PC-9 (cell line): ENCODE results near the gene HOXC6. TPM values are rescaled to one million over a fixed set of nuclear protein-coding genes. Genes with fewer than 3 reads are reported as not detected.

ENCODE experiments used
- BruUV-seq: library from RNA; stranded (reverse); fragments of 400-500 nt; replicated peaks from 2 replicates; lab custom pipeline; 2021; lab: Mats Ljungman, UMichigan
- CTCF ChIA-PET: fragments of 300-600 bp; sonication (Branson Sonifier 250); formaldehyde crosslinking; loops from one replicate; lab custom pipeline; 2022; ENCODE audit warnings: antibody characterized with exemption; lab: Charles Lee
- POLR2A ChIA-PET: fragments of 300-600 bp; sonication (Branson Sonifier 250); formaldehyde crosslinking; loops from one replicate; lab custom pipeline; 2022; ENCODE audit warnings: antibody characterized with exemption; ENCODE audit not compliant: unreplicated experiment; lab: Charles Lee
- DNase-seq, 2 experiments: peaks; one replicate each; pipeline versions ENCODE4 v3.0.0 to v3.0.0-alpha.2; 2015 to 2022; ENCODE audit warnings: mixed read lengths in 1 of 2
- H2AFZ ChIP-seq: fragments of 200-600 bp; sonication (generic); 2 replicates; pipeline ENCODE4 v1.8.1; 2017; ENCODE audit warnings: antibody characterized with exemption
- H3F3A ChIP-seq: fragments of 200-600 bp; sonication (generic); 2 replicates; pipeline ENCODE4 v1.8.1; 2017; ENCODE audit warnings: antibody characterized with exemption, mild to moderate bottlenecking, low read depth; ENCODE audit not compliant: insufficient read depth
- H3K27ac ChIP-seq: fragments of 200-600 bp; sonication (generic); 2 replicates; pipeline ENCODE4 v1.6.1; 2016; ENCODE audit warnings: mixed run types
- H3K27me3 ChIP-seq: fragments of 200-600 bp; sonication (generic); 2 replicates; pipeline ENCODE4 v1.6.1; 2016; ENCODE audit warnings: low read depth, mixed run types; ENCODE audit not compliant: insufficient read depth
- H3K36me3 ChIP-seq: fragments of 200-600 bp; sonication (generic); 2 replicates; pipeline ENCODE4 v1.6.1; 2016; ENCODE audit warnings: low read depth, mixed run types
- H3K4me1 ChIP-seq: fragments of 200-600 bp; sonication (generic); replicated peaks from 2 replicates; pipeline ENCODE4 v1.6.1; 2016; ENCODE audit warnings: mixed run types; ENCODE audit not compliant: insufficient read depth
- H3K4me2 ChIP-seq: fragments of 200-600 bp; sonication (generic); 2 replicates; pipeline ENCODE4 v1.6.1; 2017; ENCODE audit warnings: mixed run types
- H3K4me3 ChIP-seq: fragments of 200-600 bp; sonication (generic); 2 replicates; pipeline ENCODE4 v1.6.1; 2016; ENCODE audit warnings: mixed run types
- H3K79me2 ChIP-seq: fragments of 200-600 bp; sonication (generic); 2 replicates; pipeline ENCODE4 v1.6.1; 2017; ENCODE audit warnings: low read depth, mixed run types
- H3K9me2 ChIP-seq: fragments of 200-600 bp; sonication (generic); 2 replicates; pipeline ENCODE4 v1.8.1; 2017; ENCODE audit warnings: mild to moderate bottlenecking; ENCODE audit not compliant: insufficient read depth
- H3K9me3 ChIP-seq: fragments of 200-600 bp; sonication (generic); 2 replicates; pipeline ENCODE4 v1.8.1; 2016; ENCODE audit warnings: low read depth; ENCODE audit not compliant: insufficient read depth
- H4K20me1 ChIP-seq: fragments of 200-600 bp; sonication (generic); 2 replicates; pipeline ENCODE4 v1.8.1; 2017; ENCODE audit not compliant: insufficient read depth
- CTCF ChIP-seq: fragments of 200-600 bp; sonication (generic); conservative IDR thresholded peaks from 2 replicates; pipeline ENCODE4 v1.6.1; 2017; ENCODE audit warnings: mixed run types, antibody characterized with exemption, mild to moderate bottlenecking, moderate library complexity
- EZH2 ChIP-seq: fragments of 200-600 bp; sonication (generic); IDR thresholded peaks from 2 replicates; pipeline ENCODE4 v1.8.0; 2017; ENCODE audit warnings: antibody characterized with exemption, low read depth
- intact Hi-C: fragments of 100-400 bp; cut with micrococcal nuclease; formaldehyde crosslinking; loops from one replicate; pipeline ENCODE4 v1.10.0; 2022; ENCODE audit not compliant: unreplicated experiment
- total RNA-seq: library from RNA; stranded (reverse); gene quantifications from 2 replicates; pipeline ENCODE4 v1.2.3, GENCODE V29; 2021

HOXC6 gene
- total RNA-seq, 1 experiment from 2014 or later, result 4.1 TPM

- Histone ChIP-seq H3K4me3 (no peak overlapping the region), H3K79me2 (no peaks in the 10 kb centered on the region), H2AFZ (no peak overlapping the region), H3K36me3 (no peaks in the 10 kb centered on the region), H3K27me3 (peaks cover 36% of the 10 kb centered on the region), H4K20me1 (no peaks in the 10 kb centered on the region), H3F3A (no peaks in the 10 kb centered on the region), H3K4me2 (no peak overlapping the region), H3K9me3 (no peaks in the 10 kb centered on the region), H3K27ac (no peak overlapping the region), H3K9me2 (no peaks in the 10 kb centered on the region), H3K4me1 (no peaks in the 10 kb centered on the region)
- no peak for TF ChIP-seq CTCF
- POLR2A ChIA-PET, result no interaction called here
- BruUV-seq, result no TSS peak
- intact Hi-C loops, result no loop called here
- no peak for DNase-seq
- CTCF ChIA-PET, result no interaction called here
These were observed 19.7 kb downstream of the HOXC6 start for GRCh38 chr12:54047964-54048303.

- H3K27me3 ChIP-seq, result peaks cover 30% of the 10 kb centered on the region
- intact Hi-C loops, result no loop called here
- CTCF ChIA-PET, result no interaction called here
- no peak overlapping the region for H2AFZ ChIP-seq
- DNase-seq, result no peak
- H3K4me1 ChIP-seq, result no peaks in the 10 kb centered on the region
- no peak overlapping the region for H3K27ac ChIP-seq
- H3K79me2 ChIP-seq, result no peaks in the 10 kb centered on the region
- no TSS peak for BruUV-seq
- H4K20me1 ChIP-seq, result no peaks in the 10 kb centered on the region
- H3K4me3 ChIP-seq, result no peak overlapping the region
- no peaks in the 10 kb centered on the region for H3K9me2 ChIP-seq
- no peaks in the 10 kb centered on the region for H3F3A ChIP-seq
- no peaks in the 10 kb centered on the region for H3K36me3 ChIP-seq
- H3K4me2 ChIP-seq, result no peak overlapping the region
- POLR2A ChIA-PET, result no interaction called here
- no peaks in the 10 kb centered on the region for H3K9me3 ChIP-seq
- TF ChIP-seq CTCF, result no peak
- no peak for TF ChIP-seq EZH2
These were observed 20.3 kb downstream of the HOXC6 start for GRCh38 chr12:54048406-54049093.

GRCh38 chr12:54049108-54049507 is 20.9 kb downstream of the HOXC6 start:
- H3K4me1 ChIP-seq, result no peaks in the 10 kb centered on the region

More at GRCh38 chr12:54049108-54049507, 20.9 kb downstream of the HOXC6 start:
- Histone ChIP-seq H3F3A (no peaks in the 10 kb centered on the region), H3K79me2 (no peaks in the 10 kb centered on the region), H3K9me2 (no peaks in the 10 kb centered on the region), H3K27me3 (peaks cover 27% of the 10 kb centered on the region), H3K4me2 (no peak overlapping the region), H3K36me3 (no peaks in the 10 kb centered on the region), H3K27ac (no peak overlapping the region), H3K9me3 (no peaks in the 10 kb centered on the region), H2AFZ (no peak overlapping the region), H3K4me3 (no peak overlapping the region), H4K20me1 (no peaks in the 10 kb centered on the region)
- TF ChIP-seq CTCF (no peak), EZH2 (no peak)
- ChIA-PET POLR2A (no interaction called here), CTCF (no interaction called here)
- BruUV-seq, result no TSS peak
- intact Hi-C loops, result no loop called here
- DNase-seq, result no peak
